Astrocyte (in vitro differentiated cells and primary cell): ENCODE data around the gene DPP7. TPM values are rescaled to one million over a fixed set of nuclear protein-coding genes. Genes with fewer than 3 reads are reported as not detected.

Source experiments
- DNase-seq: peaks from one replicate; pipeline ENCODE4 v3.0.0-alpha.2; 2010; ENCODE audit warnings: low read depth
- FAIRE-seq: peaks from 2 replicates; lab custom pipeline; 2011; peaks lifted over from hg19 to GRCh38; lab: Jason Lieb, UNC
- H2AFZ ChIP-seq: 2 replicates; pipeline ENCODE4 v1.6.0; 2012; ENCODE audit warnings: low read depth, low read length, inconsistent platforms
- H3K27ac ChIP-seq: 2 replicates; pipeline ENCODE4 v1.5.1; 2011; ENCODE audit warnings: low read depth, low read length, inconsistent platforms
- H3K27me3 ChIP-seq: 2 replicates; pipeline ENCODE4 v1.6.0; 2011; ENCODE audit warnings: low read length, inconsistent platforms; ENCODE audit not compliant: insufficient read depth
- H3K36me3 ChIP-seq: 2 replicates; pipeline ENCODE4 v1.5.1; 2011; ENCODE audit warnings: low read length, inconsistent platforms; ENCODE audit not compliant: insufficient read depth
- H3K4me1 ChIP-seq: 2 replicates; pipeline ENCODE4 v1.5.1; 2011; ENCODE audit warnings: low read length, inconsistent platforms; ENCODE audit not compliant: insufficient read depth
- H3K4me2 ChIP-seq: 2 replicates; pipeline ENCODE4 v1.6.0; 2012; ENCODE audit warnings: low read length, inconsistent platforms
- H3K4me3 ChIP-seq: 2 replicates; pipeline ENCODE4 v1.5.1; 2011; ENCODE audit warnings: low read depth, mild to moderate bottlenecking, low read length, inconsistent platforms; ENCODE audit not compliant: insufficient read depth
- H3K79me2 ChIP-seq: 2 replicates; pipeline ENCODE4 v1.6.0; 2012; ENCODE audit warnings: mild to moderate bottlenecking, low read length, inconsistent platforms; ENCODE audit not compliant: insufficient read depth
- H3K9ac ChIP-seq: 2 replicates; pipeline ENCODE4 v1.6.0; 2012; ENCODE audit warnings: mild to moderate bottlenecking, low read length, inconsistent platforms
- H3K9me3 ChIP-seq: 2 replicates; pipeline ENCODE4 v1.5.1; 2012; ENCODE audit warnings: low read depth, mild to moderate bottlenecking, low read length, inconsistent platforms; ENCODE audit not compliant: insufficient read depth
- H4K20me1 ChIP-seq: 2 replicates; pipeline ENCODE4 v1.6.0; 2012; ENCODE audit warnings: low read length, inconsistent platforms; ENCODE audit not compliant: insufficient read depth
- H3K27ac Mint-ChIP-seq: one replicate; pipeline ENCODE4 v1.8.0; 2021; ENCODE audit warnings: mild to moderate bottlenecking, mixed read lengths; ENCODE audit not compliant: unreplicated experiment
- H3K27me3 Mint-ChIP-seq: one replicate; pipeline ENCODE4 v1.8.0; 2021; ENCODE audit warnings: low read depth, mixed read lengths; ENCODE audit not compliant: unreplicated experiment
- H3K36me3 Mint-ChIP-seq: one replicate; pipeline ENCODE4 v1.8.0; 2021; ENCODE audit warnings: low read depth, mixed read lengths; ENCODE audit not compliant: unreplicated experiment
- H3K4me1 Mint-ChIP-seq: one replicate; pipeline ENCODE4 v1.8.0; 2021; ENCODE audit warnings: low read depth, mixed read lengths; ENCODE audit not compliant: unreplicated experiment
- H3K4me3 Mint-ChIP-seq: one replicate; pipeline ENCODE4 v1.8.0; 2021; ENCODE audit warnings: mild to moderate bottlenecking, moderate library complexity, mixed read lengths; ENCODE audit not compliant: unreplicated experiment
- H3K9me3 Mint-ChIP-seq: one replicate; pipeline ENCODE4 v1.8.0; 2021; ENCODE audit warnings: mild to moderate bottlenecking, mixed read lengths; ENCODE audit not compliant: unreplicated experiment
- EZH2 ChIP-seq: IDR thresholded peaks from 2 replicates; pipeline ENCODE4 v1.6.1; 2012; ENCODE audit warnings: mild to moderate bottlenecking, low read length, inconsistent platforms; ENCODE audit not compliant: insufficient read depth
- total RNA-seq: library from RNA; stranded (reverse); gene quantifications from 2 replicates; pipeline ENCODE4 v1.2.1, GENCODE V29; 2021
- TF ChIP-seq, protein P1 (sequence below): IDR thresholded peaks from 2 replicates; pipeline ENCODE4 v1.5.1; 2011; ENCODE audit warnings: low read depth, mild to moderate bottlenecking, inconsistent platforms, low read length, moderate library complexity; ENCODE audit not compliant: insufficient read depth

The DPP7 gene
- total RNA-seq, 1 donor from 2014 or later: 53.8 TPM

DNA sequence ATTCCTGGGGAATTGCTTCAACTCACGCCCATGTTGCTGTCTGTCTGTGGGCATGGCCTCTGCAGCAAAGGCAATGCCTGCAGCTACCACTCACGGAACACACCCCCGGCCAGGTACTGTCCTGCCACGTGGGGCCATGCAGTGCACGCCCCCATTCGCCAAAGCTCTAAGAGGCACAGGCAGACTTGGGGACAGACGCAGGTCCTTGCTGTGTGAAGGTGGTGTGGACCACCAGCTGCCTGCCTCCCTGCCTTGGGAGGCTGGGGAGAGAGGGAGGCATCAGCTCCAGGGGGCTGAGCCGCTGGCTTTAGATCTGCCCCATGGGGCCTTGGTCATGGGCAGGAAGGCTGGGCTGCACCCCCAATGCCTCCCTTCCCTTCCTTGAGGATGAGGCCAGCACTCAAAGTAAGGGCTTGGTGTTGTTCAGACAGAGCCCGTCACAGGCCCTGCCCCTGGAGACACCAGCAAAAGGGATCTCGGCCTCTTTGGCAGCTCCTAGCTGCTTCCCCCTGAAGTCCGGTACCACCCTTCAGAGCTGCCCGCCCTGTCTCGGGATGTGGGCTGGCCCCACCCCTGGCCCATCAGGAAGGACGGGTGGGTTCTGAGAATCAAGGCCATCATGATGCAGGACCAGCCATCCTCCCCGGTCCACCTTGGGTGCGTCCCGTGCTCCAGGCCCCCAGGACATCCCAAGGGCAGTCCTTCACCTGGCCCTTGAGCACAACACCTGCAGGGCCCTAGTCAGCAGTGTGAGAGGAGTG, 26.7 kb upstream of the DPP7 start:
- H4K20me1 ChIP-seq: no peaks in the 10 kb centered on the region
- no peak for DNase-seq
- H2AFZ ChIP-seq: no peak overlapping the region
- TF ChIP-seq, protein P1, sequence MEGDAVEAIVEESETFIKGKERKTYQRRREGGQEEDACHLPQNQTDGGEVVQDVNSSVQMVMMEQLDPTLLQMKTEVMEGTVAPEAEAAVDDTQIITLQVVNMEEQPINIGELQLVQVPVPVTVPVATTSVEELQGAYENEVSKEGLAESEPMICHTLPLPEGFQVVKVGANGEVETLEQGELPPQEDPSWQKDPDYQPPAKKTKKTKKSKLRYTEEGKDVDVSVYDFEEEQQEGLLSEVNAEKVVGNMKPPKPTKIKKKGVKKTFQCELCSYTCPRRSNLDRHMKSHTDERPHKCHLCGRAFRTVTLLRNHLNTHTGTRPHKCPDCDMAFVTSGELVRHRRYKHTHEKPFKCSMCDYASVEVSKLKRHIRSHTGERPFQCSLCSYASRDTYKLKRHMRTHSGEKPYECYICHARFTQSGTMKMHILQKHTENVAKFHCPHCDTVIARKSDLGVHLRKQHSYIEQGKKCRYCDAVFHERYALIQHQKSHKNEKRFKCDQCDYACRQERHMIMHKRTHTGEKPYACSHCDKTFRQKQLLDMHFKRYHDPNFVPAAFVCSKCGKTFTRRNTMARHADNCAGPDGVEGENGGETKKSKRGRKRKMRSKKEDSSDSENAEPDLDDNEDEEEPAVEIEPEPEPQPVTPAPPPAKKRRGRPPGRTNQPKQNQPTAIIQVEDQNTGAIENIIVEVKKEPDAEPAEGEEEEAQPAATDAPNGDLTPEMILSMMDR: no peak
- no peak for TF ChIP-seq EZH2
- H3K4me2 ChIP-seq: no peak overlapping the region
- Mint-ChIP-seq H3K27me3 (peaks cover 67% of the 10 kb centered on the region), H3K36me3 (no peaks in the 10 kb centered on the region), H3K4me3 (no peak overlapping the region), H3K27ac (no peak overlapping the region), H3K9me3 (peaks cover 3% of the 10 kb centered on the region), H3K4me1 (peaks cover 2% of the 10 kb centered on the region)
- no peak for FAIRE-seq
- no peaks in the 10 kb centered on the region for H3K36me3 ChIP-seq
- no peaks in the 10 kb centered on the region for H3K9me3 ChIP-seq
- no peak overlapping the region for H3K9ac ChIP-seq
- H3K27me3 ChIP-seq: peaks cover 41% of the 10 kb centered on the region
- no peak overlapping the region for H3K4me3 ChIP-seq
- no peak overlapping the region for H3K27ac ChIP-seq
- H3K79me2 ChIP-seq: no peaks in the 10 kb centered on the region
- peaks cover 2% of the 10 kb centered on the region for H3K4me1 ChIP-seq

DNA sequence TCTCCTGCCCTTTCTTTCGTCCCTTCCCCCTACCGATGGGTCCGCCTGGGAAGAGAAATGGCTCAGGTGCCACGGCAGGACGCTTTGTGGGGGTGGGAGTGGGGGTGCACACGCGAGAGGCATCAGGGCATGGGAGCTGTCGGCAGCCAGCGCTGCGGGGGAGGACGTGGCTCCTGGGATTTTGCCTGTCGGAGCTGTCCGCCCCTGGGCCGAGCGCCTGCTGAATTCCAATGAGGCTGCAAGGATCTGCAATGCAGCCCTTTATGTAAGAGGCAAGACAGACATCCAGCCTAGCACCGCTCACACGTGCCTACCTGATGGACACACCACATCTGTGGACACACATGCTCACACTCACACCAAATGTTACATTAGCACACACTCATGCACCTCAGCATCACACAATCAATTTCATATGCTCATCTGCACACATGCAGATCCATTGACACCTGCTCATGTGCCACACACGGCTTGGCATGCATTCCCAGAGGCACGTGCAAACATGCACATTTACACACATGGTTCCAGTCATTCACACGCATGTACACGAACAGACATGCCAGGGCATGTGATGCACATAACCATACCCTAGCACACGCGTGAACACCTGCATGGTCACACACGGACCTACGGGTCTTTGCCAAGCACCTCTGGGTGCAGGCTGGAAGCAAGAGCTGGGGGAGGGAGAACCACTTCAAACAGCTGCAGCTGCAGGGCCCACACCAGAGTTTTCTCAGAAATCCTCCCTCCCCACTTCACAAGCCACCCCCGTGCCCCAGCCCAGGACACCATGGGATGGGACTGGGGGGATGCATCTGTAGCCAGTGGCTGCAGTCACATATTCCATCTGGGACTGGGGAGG, 25.8 kb upstream of the DPP7 start:
- Histone ChIP-seq H3K36me3 (no peaks in the 10 kb centered on the region), H3K79me2 (no peaks in the 10 kb centered on the region), H3K9ac (no peak overlapping the region), H4K20me1 (no peaks in the 10 kb centered on the region), H2AFZ (no peak overlapping the region), H3K4me3 (no peak overlapping the region), H3K4me1 (peaks cover 2% of the 10 kb centered on the region), H3K4me2 (no peak overlapping the region), H3K9me3 (no peaks in the 10 kb centered on the region), H3K27ac (no peak overlapping the region), H3K27me3 (peaks cover 48% of the 10 kb centered on the region)
- no peak overlapping the region for H3K27ac Mint-ChIP-seq
- H3K4me3 Mint-ChIP-seq: no peak overlapping the region
- no peak for FAIRE-seq
- peaks cover 72% of the 10 kb centered on the region for H3K27me3 Mint-ChIP-seq
- H3K9me3 Mint-ChIP-seq: peaks cover 5% of the 10 kb centered on the region
- no peak for DNase-seq
- TF ChIP-seq, protein P1: no peak
- no peak for TF ChIP-seq EZH2
- peaks cover 2% of the 10 kb centered on the region for H3K4me1 Mint-ChIP-seq
- H3K36me3 Mint-ChIP-seq: no peaks in the 10 kb centered on the region
